Stimulated activated CD8-positive, alpha-beta memory T cell treated with anti-CD3 and anti-CD28 coated beads, Interleukin-15, amount 100 ng/mL, for 48 hours (primary cell): ENCODE measurements around the gene TXNDC11.

Experiments used
- DNase-seq, 2 donors: peaks; one replicate each; pipeline ENCODE4 v3.0.0-alpha.2; 2020; ENCODE audit warnings: low read depth in 2 of 2

The TXNDC11 gene

DNA sequence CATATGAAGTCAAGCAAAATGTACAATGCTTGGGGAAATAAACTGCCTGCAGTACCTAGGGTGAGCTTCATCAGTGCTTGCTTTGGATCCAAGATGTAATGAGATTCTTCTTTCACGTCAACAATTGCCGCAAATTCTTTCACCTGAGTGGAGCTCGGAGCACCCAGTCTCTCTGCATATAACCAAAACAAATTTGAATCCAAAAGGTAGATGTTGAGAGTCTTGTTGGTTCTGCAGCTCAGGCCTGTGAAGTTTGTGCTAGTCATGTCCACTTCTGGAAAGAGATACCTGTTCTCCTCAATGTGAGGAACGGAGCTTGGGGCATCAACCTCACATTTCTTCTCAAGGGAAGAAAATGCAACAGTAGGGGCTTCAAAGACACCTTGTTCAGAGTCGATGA, 51.4 kb downstream of the TXNDC11 start:
- no peak for DNase-seq

DNA sequence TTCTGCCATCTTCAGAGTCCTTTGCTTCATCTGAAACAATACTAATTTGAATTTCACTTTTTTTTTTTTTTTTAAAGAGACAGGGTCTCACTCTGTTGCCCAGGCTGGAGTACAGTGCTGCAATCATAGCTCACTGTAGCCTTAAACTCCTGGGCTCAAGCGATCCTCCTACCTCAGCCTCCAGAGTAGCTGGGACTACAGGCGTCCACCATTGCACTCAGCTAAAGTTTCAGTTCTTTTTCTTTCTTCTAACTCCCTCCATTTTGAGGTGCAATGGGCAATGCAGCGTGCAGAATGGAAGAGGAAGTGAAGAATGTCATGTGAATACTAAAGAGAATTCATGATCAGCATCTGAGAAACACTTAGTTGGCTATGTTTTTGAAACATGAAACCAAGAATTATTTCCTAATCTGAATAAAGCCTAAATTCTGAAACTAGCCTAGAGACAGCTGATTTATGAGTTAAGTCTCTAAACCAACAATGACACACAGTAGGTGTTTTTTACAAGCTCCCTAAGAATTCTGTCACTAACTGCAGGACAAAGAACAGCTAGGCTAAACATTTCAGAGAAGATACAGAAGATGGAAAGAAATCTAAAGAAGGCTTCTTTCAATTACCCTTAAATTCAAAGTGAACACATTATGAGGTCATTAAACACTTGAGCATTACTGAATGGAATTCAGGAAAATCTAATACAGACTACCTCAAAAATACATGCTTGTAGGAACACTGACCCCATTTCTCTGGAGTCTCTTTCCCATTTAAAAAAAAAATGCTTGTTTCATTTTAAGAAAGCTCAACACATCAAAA, 53.4 kb downstream of the TXNDC11 start:
- DNase-seq, result no peak

DNA sequence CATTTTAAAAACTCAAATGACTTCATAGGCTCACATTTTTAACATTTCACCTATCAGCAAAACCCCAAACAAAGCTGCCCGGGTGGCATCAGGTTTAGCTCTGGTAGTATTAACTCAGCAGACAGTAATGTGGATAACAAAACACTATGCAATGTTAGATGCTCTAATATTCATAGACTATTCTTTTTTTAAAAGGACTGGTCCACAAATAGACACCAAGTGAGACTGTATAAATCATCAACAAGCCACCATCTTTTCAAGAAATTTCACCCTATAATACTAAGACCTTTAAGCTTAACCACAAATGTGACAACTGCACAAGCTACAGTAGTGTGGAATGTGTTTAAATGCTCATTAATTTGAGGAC, 54.2 kb downstream of the TXNDC11 start:
- DNase-seq, result no peak

DNA sequence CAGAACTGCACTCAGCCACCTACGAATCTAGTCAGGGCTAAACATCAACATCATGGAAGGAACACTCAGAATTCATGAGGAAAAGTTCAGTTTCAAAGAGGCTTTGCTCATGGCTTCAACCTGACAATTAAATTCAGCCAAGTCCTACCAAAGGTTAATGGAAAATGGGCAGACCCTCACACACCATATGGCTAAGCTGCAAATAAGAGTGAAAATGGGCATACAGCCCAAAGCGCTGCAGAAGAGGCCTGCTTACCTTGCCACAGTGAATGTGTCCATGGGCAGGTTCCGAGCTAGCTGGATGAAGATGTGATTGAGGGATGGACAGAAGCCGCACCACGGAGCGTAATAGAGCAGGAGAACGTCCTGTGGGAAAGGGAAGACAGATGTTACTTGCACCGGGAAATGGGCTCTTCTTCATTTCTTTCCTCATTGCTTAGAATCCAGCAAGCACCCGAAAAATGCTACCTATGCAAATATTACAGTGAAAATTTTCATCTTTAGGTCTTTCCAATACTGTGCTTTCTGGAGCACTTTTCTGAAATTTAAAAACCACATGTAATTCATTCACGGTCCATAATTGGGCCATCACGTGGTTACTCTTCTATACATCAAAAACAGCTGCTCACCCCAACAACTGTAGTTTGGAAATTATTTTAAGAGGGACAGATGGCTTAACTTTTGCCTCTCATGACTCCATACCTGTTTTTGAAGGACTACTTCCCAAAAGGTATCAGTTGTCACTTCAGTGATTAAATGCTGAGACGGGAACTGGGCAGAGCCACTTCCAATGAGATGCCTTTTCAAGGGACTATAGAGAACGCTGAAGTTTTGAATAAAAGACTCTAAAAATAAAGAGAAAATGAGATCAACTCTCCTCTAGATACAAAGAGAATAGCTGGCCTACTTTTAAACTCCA, 54.8 kb downstream of the TXNDC11 start:
- no peak for DNase-seq

- DNase-seq, result no peak
These were observed 55.8 kb downstream of the TXNDC11 start for GRCh38 chr16:11686713-11687380.

DNA sequence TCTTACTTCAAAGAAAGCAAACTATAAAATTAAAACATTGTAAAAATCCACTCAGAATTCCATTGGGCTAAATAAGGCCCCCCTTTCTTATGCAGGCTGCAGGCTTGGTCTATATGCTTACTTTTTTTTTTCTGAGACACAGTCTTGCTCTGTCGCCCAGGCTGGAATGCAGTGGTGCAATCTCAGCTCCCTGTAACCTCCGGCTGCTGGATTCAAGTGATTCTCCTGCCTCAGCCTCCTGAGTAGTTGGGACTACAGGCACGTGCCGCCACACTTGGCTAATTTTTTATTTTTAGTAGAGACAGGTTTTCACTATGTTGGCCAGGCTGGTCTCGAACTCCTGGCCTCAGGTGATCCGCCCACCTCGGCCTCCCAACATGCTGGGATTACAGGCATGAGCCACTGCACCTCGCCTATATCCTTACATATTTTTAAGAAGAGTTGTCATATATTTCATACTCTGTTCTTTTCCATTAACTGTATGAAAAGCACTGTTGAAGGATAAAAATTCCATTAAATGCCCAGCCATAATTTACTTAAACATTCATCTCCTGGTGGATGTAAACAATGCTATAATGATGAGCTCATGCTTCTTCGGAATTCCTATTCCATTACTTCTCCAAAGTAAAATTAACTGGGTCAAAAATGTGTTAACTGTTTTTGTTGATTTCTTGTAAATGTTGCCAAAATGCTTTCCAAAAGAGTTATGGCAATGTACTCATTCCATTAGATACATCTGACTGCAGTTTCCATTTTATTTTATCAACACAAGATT, 56.6 kb downstream of the TXNDC11 start:
- DNase-seq, result no peak

DNA sequence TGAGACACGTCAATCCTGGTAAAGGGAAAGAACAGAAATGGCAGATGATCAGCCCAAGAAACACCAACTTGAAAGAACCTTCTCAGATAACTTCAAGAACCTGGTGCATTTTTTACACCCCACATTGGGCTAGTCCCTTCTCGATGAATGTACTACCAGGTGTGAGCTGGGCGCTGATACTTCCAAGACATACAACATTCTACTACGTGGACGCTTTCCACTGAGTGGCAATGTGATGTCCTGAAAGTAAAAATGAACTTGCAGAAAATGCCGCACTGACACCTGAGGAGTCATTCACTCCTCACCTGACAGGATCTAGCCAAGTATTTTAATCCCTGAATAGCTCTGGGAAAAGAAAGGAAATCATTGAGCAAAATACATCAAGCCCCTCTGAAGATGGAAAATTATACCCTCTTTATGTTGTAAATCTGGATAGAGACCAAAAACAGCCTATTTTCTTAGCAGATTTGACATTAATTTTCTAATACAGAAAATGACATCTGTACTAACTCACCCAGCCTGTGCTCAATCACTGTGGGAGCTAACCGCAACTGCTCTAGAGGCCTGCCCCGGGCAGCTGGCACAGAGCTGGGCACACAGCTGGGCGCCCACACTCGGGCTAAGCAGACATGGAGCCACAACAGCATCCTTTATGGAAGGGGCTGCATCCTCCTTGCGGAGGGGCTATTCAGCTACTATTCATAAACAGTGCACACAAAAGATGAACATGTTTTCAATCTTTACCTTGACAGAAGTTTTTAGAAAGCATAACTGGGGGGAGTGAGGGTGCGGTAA, 58.2 kb downstream of the TXNDC11 start:
- DNase-seq, result no peak

DNA sequence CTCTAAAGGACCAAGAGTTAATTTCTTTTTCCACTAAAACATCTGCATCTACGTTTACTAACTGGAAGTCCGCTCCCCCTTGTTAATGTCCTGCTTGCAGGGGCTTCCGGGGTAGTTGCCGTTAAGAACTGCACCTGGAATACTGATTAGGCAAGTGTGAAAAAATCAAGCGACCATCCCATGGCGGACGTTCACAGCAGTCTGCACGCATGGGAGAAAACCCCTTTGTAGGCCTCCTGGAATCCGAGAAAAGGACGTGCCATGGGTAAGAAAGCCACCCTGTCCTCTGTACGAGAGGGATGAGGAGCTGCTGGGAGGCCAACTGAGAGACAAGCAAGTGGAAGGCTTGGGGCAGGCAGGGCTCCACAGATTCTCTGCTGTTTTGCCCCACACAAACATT, 59.5 kb downstream of the TXNDC11 start:
- no peak for DNase-seq

DNA sequence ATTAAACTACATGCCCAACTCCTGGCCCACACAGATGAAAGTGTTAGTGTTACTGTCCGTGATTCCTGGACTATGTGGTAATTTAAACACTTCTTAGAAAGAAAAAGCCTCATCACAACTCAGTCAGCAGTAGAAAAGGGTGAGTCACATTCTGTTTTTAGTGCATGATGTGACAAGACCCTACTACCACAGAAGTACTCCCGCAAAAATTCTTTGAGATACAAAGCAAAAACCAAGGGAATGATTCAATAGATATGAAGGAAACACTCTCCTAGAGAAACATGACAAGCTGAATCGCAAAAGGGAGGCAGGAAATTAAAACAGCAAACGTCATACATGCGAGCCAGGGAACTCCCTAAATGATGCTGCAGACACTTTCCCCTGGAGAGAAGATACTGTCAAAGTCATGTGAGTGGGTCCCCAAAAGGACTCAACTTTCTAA, 60.0 kb downstream of the TXNDC11 start:
- DNase-seq, result no peak

DNA sequence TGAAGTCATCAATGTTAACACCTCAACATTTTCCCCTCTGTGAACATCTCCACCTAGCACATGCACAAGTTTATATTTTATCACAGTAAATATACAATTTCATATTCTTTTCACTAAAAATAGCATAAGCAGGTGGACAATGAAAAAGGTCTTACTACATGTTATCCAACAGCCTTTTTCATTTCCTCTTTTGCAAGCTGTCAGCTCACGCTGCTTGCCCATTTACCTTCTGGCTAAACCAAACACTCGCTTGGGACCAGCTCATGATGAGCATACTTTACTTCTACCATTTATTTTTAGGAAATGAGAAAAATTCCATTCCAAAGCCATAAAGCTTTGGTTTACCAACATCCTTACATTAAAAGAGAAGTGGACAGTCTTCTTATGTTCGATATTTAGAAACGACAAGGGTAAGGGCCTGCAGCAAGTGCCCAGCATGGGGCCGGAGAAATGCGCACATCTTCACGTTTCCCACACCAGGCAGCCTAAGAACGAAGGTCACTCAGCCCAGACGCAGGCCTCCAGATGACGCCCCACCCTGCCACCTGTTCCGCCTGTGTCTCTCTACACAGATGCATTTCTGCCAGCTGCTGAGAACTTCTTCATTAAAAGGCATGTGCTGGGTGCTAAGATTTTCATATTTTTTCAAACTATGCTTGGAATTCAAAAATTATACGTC, 60.5 kb downstream of the TXNDC11 start:
- no peak for DNase-seq

DNA sequence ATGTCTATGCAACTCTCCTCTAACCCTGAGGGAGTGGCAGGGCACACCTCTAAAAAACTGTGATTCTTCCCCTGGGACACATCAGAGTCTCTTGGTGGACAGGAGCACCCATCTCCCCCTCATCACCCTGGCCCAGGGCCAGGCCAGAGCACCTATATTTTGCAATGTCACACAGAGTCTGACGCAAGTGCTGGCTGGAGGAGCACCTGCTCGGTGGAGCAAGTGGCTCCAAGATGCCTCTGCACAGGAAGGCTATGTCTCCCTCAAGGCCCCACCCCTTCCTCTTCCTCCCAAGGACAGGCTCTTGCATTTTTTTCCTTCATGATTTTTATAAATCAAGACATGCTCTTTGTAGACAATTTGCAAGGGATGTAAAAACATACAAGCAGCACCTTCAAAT, 61.1 kb downstream of the TXNDC11 start:
- DNase-seq, result no peak

DNA sequence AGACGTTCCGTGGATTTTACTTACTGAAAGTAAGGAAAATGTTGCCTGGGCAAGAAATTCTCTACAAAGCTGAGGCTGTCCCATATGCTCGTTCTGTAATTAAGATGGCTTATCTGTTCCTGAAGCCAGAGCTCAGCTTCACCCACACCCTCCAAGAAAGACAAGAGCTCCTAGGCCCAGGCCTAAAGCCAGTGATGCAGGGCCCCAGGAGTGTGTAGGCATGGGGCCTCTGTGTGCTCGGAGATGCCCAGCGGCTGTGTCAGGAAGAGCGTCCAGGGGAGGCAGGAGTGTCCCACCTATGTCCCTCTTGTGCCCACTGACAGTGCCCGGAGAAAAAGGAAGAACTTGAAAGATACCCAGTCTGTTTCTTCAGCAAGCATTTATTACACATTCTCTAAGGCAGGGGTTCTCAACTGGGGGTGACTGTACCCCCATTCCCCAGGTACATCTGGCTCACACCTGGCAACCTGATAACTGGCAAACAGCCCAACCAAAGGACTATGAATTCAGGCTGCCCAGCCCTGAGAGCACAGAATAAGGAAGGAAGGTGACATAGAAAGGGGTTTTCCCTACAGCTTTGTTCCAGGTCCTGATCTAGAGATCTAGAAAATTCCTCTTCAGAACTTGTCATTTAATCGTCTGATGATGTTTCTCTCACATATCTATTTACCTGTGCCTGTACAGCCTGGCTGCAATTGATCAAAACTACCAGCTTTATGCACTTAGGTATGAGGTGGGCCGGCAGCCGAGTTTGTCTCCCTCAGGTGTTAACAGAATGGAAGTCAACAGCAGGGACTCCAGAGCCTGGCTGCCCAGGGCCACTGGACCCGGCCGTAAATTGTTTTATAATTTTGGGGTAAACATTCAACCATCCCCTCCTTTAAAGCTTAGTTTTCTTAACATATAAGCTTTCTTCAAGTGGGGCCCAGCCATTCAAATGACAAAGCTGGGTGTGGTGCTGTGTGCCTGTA, 62.4 kb downstream of the TXNDC11 start:
- DNase-seq, result no peak

- no peak for DNase-seq
These were observed 63.4 kb downstream of the TXNDC11 start for GRCh38 chr16:11679250-11679649.

DNA sequence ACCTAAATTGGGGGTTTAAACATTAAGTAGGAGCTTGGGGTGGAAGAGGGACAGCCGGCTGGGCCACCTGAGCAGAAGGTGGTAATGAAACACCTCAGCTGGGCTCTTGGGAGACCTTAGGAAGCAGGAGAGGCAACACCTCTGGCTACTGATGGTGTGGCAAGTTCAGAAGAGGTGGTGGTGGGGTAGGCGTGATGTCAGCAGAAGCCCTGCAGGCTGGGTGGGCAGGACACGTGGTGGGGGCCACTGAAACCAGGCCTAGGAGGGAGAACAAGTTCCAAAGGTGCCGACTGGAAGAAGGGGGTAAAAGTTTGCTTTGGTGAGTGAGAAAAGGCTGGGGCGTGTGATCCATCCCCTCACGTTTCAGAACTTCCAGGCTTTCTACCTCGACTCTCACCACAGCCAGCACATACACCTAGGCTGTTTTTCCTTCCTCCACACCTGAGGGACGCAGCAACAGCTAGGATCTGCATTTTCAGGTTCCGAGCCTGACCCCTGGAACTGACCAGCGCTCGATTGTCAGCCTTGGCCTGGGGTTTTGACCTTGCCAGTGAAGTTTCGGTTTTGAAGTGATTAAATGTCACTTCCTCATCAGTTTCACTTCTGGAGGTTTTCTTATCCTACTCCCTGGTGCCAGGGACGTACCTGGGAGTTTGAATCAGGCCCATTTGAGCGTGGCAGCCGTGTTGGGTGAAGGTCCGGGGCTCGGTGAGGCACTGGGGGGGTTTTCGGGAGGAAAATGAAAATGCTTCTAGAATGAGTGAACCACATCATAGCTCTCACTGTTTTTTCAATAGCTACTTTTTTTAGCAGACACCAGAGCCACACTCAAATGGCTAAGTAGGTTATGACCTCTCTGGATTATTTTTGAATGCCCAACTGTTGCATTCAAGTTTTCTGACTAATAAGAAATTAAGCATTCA, 64.4 kb downstream of the TXNDC11 start:
- DNase-seq, result no peak

GRCh38 chr16:11677451-11677951, 65.2 kb downstream of the TXNDC11 start:
- DNase-seq, result no peak

GRCh38 chr16:11676799-11677198, 65.9 kb downstream of the TXNDC11 start:
- DNase-seq, result no peak
